ENCODE measurements around the gene SPHKAP.
"Not testable (repeated sequence)": the region's sequence is repeated elsewhere in the genome, so short reads cannot be mapped to it uniquely, and the experiment has no call there.

Gene SPHKAP

DNA sequence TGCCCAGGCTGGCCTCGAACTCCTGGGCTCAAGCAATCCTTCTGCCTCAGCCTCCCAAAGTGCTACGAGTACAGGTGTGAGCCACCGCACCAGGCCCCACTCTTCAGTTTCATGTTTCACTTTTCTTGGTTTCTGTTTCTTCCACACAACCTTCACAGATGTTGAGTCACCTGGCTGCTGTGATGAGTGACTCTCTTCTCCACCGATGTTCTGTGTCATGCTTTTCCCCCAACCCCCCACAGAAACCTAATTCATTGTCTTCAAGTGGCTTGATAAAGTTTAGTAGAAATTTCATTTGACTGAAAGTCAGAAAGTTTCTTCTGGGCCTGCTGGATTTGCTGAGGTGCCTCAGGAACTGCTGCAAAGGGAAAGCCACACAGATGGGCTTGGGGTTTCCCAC is 78.5 kb downstream of the SPHKAP start:
- no peak for DNase-seq

- DNase-seq = no peak
Observed at GRCh38 chr2:228094377-228094921, 87.0 kb downstream of the SPHKAP start.

- no peak for DNase-seq
Observed at GRCh38 chr2:228092056-228092455, 89.4 kb downstream of the SPHKAP start.

DNA sequence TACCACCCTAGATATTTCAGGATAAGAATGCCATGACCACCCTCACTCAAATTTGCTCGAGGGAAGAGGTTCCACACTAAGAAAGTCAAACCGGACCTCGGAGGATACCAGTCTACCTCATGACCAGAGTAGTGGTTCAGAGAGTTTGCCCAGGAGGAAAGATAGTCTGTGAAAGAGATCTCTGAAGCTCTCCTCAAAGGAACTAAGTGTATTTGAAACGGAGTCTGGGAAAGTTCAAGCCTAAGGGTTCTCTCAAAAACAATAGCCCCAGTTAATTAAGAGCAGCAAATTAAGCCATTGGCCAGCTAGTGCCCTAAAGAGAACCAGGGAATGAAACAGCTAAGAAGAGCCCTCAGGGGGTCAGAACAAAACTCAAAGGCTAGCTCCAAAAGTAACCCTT is 94.9 kb downstream of the SPHKAP start:
- DNase-seq = no peak

DNA sequence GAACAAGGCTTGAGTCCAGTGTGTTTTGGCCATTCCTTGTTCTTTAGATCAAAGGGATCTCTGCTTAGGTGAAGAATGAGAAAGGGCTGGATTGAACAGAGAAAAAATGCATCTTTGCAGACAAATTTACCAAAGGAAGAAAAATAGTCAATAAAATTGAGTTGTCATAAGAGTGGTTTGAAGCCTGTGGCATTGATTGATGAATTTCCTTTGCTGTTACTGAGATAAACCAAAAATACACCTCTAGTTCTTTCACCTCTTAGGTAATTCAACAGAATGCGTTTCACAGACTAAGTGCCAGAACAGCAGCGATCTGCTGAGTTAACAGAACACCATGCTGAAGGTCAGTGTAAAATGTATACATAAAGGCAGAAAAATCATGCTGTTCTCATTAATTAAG is 96.8 kb downstream of the SPHKAP start:
- DNase-seq = no peak

- DNase-seq = no peak
Observed at GRCh38 chr2:228083131-228083530, 98.4 kb downstream of the SPHKAP start.

GRCh38 chr2:228082571-228082970 is 98.9 kb downstream of the SPHKAP start:
- DNase-seq = no peak

DNA sequence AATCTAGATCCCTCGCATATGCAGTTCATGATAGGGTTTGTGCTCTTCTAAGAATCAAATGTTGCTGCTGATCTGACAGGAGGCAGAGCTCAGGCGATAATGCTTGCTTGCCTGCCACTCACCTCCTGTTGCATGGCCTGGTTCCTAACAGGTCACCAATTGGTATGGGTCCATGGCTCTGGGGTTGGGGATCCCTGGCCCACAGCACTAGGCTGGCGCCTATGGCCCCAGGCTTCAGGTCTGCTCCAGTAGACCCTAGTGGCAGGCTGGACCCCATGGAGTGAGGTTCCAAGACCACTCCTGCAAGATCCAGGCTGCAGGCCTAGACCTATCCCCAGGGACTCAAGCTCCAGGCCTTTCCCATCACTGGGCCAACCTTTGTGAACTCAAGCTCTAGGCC is 102.3 kb downstream of the SPHKAP start:
- DNase-seq = no peak

DNA sequence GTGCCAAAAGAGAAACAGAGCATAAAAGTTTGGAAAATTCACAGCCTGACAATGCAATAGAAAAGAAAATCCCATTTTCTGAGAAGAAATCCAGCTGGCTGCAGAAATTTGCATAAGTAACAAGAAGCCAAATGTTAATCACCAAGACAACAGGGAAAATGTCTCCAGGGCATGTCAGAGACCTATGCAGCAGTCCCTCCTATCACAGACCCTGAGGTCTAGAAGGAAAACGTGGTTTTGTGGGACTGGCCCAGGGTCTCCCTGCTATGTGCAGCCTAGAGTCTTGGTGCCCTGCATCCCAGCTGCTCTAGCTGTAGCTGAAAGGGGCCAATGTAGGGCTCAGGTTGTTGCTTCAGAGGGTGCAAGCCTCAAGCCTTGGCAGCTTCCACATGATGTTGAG is 104.8 kb downstream of the SPHKAP start:
- DNase-seq = not testable (repeated sequence)

DNA sequence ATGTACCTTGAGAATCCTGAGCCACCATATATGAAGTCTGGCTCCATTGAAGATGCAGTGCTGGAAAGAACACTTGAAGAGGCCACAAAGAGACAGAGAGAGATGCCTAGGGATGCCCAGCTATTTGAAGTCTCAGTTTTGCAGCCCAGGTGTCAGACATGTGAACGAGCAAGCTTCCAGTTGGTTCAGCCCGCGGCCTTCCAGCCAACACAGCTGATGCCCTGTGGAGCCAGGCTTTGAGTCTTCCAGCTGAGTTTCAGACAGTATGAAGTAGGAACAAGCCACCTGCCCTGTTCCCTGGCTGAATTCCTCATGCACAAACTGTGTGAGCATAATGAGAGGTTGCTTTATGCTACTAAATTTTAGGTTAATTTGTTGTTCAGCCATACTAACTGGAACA is 108.8 kb downstream of the SPHKAP start:
- DNase-seq = no peak

- no peak for DNase-seq
Observed at GRCh38 chr2:228067309-228067708, 114.2 kb downstream of the SPHKAP start.

GRCh38 chr2:228066126-228066798 is 115.2 kb downstream of the SPHKAP start:
- DNase-seq = no peak

GRCh38 chr2:228065686-228066085 is 115.8 kb downstream of the SPHKAP start:
- no peak for DNase-seq

- DNase-seq = no peak
Observed at GRCh38 chr2:228064796-228065315, 116.6 kb downstream of the SPHKAP start.

DNA sequence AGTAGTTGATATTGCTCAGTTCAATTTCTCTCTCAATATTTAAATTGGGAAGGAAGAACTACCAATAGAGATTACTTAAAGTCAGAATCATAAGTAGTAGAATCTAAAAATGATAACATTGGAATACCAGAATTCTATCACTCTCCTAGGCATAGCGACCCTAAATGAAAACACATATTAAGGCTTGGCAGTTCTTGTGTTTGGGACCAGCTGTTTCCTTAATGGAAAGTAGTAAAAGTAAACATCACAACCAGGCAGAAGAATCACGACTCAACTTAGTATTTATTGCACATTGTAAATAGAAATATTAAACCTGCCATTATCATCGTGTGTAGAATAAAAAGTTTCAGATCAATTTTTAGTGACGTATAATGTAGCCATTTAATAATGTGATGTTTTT is 117.5 kb downstream of the SPHKAP start:
- DNase-seq = no peak

GRCh38 chr2:228063558-228063957 is 117.9 kb downstream of the SPHKAP start:
- DNase-seq = no peak

DNA sequence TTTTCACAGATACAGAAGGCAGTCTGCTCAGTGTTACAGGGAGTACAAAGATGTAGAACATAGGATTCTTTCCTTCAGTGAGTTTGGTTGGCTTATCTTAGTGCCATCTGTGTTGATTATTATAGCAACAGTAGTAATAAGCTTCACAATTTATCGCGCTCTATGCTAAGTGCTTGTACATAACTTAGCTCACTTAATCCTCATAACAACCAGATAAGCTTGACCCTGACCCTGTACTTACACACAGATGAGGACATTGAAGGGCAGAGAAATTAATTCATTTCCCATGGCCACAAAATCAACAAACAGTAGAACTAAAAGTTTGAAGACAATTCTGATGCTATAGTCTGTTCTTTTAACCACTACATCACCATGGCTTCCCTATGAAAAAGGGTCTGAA is 121.8 kb downstream of the SPHKAP start:
- no peak for DNase-seq

GRCh38 chr2:228056293-228057097 is 125.0 kb downstream of the SPHKAP start:
- no peak for DNase-seq

DNA sequence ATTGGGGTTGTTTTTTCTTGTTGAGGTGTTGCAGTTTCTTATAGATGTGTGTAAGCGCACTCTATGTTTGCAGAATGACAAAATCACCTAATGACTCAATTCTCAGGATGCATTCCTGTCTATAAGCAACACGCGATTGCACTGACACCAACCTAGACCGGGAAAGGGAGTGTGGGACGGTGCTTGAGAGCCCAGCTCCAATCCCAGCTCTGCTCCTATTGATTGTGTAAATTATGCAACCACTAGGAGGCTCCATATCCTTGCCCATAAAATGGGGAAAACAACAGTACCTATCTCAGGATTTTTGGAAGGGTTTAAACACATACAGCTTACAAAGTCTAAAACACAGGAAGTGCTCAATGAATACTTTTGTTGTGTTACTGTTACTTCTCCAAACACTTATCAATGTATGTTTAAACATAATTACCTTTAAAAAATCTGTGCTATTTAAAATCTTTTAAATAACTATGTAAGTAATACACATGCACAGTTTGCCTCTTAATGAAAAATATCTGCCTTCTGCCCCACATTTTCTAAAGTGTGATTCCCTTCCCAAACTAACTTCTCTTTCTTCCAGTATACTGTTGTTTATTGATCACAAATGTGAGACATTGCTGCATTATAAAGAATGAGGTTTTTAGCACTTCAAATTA is 132.5 kb downstream of the SPHKAP start:
- no peak for DNase-seq

DNA sequence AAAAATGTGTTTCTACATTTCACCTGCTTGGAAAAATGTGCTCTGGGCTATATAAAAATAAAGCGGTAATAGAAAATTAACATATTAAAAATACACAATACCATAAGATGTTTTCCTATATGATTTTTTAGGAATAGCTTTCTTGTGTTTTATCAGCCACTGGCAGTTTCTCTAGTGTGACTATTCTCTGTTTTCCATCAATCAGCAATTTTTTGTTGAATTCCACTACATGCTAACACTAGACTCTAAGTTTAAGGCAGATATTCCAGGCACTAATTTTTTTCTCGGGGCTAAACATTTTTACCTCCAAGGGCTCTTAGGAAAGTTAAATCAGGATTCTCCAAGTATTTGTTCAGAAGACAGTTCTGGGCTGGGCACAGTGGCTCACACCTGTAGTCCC is 140.5 kb downstream of the SPHKAP start:
- no peak for DNase-seq

GRCh38 chr2:228039752-228040534 is 141.5 kb downstream of the SPHKAP start:
- DNase-seq = no peak

GRCh38 chr2:228038967-228039366 is 142.5 kb downstream of the SPHKAP start:
- no peak for DNase-seq

DNA sequence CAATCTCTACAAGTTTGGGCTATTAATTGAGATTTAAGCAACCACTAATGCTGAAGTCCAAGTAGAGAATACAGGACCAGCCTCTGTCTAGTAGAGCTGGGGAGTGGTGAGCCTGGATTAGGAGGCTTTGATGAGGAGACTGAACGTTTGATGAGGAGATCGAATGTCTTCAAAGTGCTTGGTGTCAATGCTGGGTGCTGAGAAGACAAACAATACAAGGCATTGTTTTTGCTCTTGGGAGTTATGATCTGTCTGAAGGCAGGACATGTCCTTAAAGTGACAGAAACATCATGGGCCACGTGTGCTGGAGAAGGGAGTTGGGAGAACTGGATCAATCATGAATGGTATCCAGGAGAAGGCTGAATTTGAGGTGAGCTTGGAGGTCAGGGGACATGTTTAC is 143.6 kb downstream of the SPHKAP start:
- DNase-seq = no peak
